ENCODE data around the gene TMEM144.

TMEM144 gene

DNA sequence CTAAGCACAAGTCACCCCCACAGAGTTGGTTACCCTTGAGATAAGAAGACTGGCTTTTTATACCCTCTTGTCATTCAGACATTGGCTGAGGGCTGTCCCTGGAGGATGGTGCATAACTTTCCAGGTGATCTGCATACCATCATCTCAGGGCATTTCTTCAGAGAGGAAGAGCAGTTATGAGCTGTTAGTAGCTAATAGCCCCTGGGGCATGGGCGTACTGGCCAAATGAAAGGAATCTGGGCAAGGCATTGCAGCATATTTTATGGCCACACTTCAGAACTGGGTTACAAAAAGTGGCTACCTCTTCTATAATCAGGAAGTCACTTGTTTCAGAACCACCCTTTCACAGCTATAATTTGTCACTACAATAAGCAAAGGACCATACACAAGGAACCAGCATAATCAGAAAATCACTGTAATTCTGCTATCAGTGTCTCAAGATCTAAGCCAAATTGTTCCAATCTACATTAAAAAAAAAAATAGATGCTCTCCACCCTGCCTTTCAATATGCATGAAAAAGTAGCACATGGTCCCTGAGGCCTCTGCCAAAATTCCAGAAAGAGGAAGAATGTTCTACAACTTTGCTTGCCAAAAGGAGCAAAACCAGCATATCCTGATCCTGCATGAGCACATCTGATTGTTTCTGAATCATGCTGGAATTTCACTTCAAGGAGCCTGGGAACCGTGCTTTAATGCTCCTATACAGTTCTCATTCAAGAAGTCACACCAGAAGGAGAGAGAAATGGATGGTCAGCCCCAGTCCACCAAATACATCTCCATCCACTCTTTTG is 92.0 kb downstream of the TMEM144 start:
- no peak for DNase-seq

DNA sequence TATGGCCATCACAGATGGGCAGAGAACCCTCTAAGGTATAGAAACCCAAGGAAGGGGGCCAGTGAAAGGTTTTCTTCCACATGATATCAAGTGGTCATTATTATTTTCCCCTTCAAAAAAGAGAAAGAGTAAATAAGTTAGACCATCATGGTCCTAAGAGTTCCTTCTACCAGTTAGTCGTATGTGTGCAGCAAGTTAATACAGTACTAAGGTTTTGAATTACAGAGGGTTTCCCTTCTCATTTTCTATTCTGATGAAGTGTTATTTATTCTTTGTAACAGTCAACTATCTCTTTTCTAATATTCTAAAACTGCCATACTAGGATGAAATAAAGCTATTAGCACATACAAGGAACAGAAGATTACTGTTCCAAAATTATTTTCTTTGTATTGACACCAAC is 94.4 kb downstream of the TMEM144 start:
- no peak for DNase-seq

Measured in RPMI8226 (cell line).